HS-27A (cell line): Measurements from ENCODE around the gene GFOD1.
"Not testable (repeated sequence)": the region's sequence is repeated elsewhere in the genome, so short reads cannot be mapped to it uniquely, and the experiment has no call there.

Experiments
- DNase-seq: peaks from one replicate; pipeline ENCODE4 v3.0.0-alpha.2; 2012; ENCODE audit warnings: low read depth, missing footprints

The GFOD1 gene

DNA sequence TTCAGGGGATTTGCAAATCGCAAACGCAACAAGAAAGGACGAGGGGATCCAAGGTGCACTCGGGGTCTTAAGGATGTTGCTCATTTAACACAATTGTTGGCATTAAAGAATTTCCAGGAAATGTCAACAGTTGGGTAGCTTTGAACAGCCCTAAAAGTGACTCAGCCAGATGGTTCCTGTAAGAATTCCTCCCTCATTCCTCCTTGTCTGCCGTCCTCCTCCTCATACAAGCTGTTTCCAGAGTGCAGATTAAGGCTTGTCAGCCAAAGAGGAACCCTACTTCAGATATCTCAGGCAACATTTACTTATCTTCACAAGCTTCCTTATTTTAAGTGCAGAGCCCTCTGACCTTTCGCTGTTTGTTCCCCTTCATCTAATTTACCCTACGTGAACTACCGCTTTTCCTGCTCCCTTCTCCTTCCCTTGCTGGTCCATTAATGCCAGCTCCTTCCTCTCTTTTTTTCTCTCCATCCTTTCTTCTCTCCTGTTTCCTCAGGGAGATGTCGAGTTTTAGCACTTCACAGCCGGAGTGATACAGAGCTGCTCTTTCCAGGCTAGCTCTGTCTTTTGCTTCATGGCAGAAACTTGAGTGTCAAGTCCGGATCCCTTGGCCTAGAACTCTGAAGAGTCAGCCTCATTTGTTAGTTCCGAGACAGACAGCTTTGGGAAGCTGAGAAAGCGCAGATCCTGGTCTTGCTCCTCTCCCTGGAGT lies 132.9 kb downstream of the GFOD1 start:
- DNase-seq = peak; percentile 73

DNA sequence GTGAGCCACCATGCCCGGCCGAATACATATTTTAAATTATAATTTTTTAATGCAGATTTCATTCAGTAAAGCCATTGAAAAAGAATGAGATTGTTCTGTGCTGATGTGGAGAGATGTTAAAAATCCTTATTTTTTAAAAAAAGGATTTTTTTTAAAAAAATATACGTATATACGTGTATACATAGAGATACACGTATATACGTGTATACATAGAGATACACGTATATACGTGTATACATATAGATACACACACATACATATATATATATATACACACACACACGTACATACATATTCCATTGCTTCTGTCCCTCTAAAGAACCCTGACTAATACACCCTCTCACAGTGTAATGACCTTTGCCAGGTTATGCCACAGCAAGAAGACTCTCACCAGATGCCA lies 135.2 kb downstream of the GFOD1 start:
- no peak for DNase-seq

DNA sequence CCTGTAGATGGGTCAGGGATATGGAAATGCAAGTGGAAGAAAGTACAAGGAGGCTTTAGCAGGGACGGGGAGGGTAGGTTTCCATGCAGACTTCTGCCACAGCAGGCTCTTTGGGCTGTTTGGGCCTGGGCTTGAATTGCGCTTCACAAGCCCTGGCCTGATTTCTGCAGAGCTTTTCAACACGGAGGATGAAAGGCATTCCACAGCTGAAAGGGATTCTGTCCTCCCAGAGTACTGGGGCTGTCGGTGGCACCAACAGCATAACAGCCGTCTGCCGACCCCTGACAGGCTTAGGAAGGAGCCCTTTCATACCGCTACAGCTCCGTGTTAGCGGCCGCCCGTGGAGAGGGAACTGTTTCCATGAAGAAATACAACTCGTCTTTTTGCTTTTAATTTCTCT lies 136.1 kb downstream of the GFOD1 start:
- DNase-seq = no peak

DNA sequence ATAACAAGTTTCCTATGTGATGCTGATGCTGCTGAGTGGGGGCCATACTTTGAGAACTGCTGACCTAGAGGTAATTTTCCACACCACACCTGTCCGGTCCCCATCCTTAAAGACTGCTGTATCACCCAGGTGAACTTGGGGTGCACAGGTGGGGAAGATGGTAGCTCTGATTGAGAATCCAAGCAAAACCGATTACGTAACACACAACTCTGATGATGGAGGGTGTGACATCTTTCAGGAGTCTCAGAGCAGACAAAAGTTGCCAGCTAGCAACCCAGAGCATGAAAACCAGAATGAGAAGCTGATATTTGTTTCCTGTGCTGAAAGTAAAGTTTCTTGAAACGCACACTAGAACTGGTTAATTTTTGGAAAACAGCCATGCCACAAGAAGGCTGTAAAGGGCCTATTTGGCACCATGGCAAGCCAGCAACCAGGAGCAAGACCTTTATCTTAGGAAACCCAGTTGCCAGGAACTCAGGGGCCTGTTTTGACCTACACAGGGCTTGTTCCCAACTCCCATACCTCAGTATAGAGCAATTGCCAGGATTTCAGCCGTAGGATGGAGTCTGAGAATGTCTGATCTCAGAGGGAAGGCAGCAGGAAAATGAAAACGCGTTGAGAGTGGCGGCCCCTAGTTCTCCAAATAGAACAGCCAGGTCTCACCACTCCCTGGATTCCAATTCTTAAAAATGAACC lies 137.4 kb downstream of the GFOD1 start:
- no peak for DNase-seq

DNA sequence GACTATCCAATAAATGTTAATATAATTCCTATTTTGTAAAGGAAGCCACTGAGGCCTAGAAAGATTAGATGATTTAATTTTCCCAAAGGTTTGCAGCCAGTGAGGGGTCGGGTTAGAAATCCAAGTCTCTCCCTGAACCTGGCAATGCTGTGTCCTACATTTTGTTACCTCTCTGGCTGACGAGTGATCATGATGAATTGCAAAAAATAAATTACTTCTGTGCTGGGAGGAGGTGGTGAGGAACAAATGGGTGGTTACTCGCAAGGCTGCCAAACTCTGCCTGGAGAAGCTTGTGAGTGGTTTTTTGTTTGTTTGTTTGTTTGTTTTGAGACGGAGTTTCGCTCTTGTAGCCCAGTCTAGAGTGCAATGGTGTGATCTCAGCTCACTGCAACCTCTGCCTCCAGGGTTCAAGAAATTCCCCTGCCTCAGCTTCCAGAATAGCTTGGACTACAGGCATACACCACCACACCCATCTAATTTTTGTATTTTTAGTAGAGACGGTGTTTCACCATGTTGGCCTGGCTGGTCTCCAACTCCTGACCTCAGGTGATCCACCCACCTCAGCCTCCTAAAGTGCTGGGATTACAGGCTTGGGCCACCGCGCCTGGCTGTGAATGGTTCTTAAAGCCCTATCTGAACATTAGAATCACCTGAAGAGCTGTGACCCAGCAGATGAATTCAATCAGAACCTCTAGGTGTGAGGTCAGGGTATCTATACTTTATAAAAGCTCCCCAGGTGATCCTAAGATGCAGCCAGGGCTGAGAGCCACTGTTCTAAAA lies 138.9 kb downstream of the GFOD1 start:
- no peak for DNase-seq

DNA sequence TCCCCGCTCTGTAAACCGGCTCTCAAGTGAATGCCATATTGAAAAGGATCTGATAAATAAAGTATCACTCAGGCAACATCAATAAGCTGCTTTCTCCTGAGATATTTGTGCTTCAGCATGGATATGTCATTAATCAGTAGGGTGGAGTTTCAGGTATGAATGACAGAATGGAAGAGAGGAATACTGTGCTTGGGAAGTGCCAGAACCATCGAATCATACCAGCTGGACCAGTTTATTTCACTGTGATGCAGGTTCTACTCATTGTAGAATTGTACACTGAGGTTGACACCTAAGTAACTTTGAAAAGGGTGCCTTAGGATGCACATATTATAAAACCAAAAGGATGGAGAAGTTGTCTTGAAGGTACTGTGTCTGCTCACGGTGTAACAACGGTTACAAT lies 141.2 kb downstream of the GFOD1 start:
- no peak for DNase-seq

DNA sequence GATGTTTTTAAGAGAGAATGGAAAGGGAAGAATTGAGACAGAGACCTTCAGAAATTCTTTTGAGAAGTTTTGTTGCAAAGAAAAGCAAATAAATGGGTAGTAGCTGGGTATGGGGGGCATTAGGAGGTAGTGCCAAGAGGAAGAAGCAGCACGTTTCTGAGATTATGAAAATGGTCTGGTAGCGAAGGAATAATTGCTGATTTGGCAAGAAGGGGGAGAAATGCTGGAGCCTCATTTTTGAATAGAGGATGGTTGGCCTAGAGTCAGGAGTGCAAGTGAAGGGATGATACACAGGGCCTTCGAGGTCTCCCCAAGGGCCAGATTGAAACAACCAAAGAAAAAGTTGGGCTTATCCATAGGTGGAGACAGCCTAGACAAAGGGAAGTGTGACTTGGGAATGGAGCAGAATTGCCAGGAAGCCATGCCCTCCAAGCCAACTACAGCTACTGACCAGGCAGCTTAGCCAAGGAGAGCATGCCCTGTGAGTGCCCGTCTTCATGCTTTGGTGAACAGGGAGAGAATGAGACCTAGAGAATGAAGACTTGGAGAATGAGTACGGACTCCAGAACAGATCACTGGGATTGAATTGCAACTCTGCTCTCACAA lies 144.9 kb downstream of the GFOD1 start:
- DNase-seq = no peak

DNA sequence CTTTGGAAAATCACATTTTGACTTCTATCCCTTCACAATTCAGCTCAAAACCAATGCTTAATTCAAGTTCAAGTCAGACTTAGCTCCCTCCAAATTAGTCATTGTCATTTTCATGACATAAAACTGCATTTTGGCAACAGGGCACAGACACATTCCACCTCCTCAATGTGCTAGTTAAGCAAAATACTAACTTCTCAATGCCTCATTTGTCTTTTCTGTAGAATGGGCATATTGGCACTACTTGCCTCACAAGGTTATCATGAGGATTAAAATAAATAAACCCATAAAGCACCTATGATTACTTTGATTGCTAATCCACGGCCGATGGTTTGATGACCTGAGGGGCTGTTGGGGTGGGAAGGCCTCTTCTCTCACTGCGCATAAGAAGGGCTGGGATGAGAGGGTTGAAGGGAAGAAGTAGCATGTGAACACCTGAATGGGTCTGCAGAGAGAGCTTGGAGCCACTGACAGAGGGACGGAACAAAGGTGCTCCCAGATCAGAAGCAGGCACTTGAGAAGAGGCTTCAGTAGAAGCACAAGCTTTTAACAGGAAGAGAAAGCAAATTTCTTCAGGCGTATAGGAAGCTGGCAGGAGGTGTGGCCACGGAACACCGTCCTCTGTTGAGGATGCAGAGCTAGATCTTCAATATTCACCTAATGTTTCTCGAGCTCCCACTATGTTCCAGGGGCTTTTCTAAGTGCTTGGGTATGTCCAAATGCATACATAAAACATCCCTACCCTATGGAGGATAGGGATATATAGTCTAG lies 147.4 kb downstream of the GFOD1 start:
- no peak for DNase-seq

DNA sequence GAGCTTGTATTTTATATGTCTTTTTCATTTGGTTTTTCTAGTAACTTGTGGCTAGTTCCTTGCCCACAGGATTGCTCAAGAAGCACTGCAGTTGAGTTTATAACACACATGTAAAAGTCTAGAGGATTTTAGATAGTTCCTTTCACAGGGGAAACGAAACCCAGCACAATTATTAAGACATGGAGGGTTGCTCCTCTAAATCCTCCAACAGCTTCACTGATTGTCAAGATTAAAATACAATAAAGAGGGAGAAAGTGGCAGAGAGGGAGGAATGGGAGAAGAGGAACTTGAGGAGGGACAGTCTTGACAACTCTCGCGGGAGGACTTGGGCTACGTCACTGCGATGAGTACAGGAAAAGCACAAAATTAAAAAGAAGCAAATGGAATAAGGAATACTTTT lies 149.4 kb downstream of the GFOD1 start:
- DNase-seq = no peak

DNA sequence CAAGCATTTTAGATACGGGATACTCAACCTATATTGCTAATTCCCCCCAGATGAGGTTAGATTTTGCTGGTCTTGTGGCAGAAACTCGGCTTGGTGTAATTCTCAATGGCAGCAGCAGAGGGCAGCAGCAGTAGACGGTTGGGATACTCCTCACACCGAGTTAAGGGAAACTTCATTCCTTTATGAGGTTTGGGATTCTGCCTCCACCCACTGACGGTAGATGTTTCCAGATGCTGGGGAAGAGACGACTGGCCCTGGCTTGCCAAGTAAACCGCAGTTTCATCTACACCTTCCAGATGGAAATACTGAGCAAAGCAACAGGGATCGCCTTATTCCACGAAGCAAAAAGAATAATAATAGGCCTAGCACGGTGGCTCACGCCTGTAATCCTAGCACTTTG lies 150.8 kb downstream of the GFOD1 start:
- peak; percentile 66 for DNase-seq

DNA sequence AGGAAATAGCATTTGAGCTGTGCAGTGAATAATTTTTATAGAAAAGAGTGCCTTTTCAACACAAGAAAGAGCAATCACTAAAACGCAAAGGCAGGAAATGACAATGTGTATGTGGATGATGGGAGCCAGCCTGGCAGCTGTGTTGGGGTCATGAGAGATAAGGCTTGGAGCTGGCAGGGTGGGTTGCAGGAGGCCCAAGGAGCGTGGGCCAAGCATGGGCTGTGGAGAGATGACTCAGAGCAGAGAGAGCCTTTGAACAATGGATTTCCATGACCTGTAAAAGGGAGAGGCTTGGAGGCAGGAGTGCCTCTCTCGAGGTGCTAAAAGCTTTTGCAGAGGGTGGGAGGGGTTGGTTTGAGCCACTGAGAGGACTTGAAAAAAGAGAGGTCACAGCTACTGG lies 152.4 kb downstream of the GFOD1 start:
- DNase-seq = no peak

DNA sequence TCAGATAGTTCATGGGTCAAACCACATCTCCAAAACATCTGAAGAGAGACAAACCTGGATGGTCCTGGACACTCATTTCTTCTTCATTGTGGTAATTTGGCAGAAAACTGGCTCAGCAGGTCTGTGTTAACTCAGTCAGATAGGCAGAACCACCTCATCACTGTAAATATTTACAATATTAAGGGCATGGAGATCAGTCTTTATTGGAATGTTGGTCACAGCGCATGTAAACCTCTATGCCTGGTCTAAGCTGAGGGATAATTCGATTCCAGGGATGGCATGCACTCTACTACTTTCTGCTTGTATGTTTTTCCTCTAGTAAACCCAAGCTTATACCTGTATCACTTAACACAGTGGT lies 155.1 kb downstream of the GFOD1 start:
- no peak for DNase-seq

DNA sequence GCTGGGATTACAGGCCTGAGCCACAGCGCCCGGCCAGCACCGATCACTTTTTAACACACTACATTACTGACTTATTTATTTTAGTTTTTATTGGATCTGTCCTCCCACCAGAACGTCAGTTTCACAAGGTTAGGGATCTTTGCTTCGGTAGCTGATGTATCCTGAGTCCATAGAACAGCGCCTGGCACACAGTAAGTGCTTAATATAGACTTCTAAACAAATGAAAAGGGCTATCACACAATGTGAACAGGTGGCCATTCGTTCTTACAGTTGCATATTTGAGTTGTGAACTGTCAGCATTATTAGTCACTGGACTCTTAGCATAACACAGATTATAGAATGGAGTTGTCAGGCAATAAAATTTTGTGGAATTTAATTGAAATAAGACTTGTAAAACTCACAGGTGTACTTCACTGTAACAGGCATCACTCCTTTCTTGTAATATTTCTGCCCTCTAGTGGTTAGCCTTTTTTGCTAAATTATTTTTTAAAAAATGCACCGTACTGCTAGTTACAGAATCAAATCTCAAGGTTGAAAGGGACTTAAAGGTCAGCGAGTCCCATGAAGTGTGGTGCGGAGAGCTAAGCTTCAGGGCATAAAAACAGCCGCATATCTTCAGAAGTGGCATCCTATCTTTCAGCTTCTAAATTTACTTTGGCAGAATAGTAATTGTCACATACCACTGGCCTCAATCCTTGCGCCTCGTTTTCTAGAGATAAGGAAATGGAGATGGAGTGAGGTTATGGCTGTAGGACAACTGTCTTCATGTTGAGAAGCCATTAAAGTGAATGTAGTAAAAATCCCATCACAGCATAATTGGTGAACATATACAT lies 155.7 kb downstream of the GFOD1 start:
- peak; percentile 4 for DNase-seq

DNA sequence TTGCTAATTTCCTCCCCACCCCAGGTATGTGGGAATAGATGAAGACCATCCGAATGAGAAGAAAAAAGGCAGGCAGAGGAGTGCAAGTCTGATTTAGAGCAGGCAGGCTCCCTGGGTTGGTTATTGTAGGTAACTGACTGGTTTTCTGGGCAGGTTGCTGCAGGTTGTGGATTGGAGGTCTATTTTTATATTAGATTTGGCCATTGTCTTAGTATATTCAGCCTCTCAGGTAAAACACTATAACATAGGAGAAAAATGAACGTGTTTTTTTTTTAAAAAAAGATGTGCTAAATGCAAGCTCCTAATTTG lies 158.6 kb downstream of the GFOD1 start:
- DNase-seq = no peak

DNA sequence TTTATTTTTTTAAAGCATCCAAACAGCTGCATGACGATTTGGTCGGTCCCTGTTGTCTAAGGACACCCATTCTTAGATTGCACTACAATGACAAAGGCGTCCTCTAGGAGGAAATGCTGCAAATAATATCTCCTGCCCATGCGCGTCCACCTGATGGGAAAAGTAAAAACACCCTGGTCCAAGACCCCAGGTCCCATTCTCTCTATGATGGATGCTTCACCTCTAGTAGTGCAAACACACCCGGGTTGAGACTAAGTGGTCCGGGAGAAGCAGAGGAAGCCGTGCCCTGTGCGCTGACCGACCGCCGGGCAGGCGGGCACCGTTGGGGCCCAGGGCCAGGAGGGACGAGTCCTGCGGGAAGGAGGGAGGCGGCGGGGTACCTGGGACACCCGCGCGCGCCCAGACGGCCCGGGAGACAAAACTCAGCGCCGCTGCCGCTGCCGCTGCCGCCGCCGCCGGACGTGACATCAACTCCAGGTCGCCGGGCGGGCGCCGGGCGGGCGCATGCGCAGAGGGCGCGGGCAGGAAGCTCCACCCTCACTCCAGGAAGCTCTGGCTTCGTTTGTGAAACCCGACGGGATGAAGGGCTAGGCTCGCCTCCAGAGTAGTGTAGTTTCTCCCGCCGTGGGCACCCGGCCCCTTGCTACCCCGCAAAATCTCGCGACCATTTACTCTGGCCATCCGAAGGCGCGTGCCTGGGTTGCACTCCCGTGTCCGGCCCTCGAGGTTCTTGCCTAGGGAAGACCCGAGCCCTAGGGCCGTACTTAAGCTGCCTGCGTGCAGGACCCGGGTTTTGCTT lies 159.1 kb downstream of the GFOD1 start, which contains the start of gene TBC1D7:
TSS of gene TBC1D7 (minus strand) at position 462 of the 799 bp plus-strand sequence. CDS start 1,639 bp downstream, outside the sequence.
- DNase-seq = peak; percentile 78

DNA sequence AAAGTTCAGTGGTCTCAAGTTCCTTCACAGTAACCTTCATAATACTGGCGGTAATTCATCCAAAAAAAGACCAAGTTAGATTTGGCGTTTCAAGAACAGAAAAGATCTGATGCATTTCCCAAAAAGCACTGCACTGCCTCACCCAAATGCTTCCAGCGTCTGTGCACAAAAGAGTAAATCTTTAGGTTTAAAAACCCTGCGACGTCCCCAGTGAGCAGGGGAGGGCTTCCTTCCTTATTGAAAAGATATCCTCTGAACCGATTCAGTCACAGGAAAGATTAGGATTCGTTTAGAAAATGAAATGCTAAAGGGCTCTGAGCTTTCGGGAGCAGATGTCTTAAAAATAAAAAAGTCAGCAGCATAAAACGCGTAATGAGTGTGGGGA lies 159.7 kb downstream of the GFOD1 start:
- no peak for DNase-seq

DNA sequence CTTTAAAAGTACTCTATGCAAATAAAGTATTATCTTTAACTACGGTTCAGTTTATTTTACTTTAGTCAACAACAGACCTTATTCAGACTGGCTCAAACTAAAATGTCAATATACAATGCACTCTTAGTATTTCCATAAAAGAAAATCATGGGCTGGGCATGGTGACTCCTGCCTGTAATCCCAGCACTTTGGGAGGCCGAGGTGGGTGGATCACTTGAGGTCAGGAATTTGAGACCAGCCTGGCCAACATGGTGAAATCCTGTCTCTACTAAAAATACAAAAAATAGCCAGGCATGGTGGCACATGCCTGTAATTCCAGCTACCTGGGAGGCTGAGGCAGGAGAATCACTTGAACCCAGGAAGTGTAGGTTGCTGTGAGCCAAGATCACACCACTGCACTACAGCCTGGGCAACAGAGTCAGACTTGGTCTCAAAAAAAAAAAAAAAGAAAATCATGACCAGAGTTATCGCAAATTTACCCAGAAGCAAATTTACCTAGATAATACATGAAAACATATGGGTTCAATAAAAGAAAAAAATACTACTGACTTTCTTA lies 161.3 kb downstream of the GFOD1 start:
- not testable (repeated sequence) for DNase-seq

DNA sequence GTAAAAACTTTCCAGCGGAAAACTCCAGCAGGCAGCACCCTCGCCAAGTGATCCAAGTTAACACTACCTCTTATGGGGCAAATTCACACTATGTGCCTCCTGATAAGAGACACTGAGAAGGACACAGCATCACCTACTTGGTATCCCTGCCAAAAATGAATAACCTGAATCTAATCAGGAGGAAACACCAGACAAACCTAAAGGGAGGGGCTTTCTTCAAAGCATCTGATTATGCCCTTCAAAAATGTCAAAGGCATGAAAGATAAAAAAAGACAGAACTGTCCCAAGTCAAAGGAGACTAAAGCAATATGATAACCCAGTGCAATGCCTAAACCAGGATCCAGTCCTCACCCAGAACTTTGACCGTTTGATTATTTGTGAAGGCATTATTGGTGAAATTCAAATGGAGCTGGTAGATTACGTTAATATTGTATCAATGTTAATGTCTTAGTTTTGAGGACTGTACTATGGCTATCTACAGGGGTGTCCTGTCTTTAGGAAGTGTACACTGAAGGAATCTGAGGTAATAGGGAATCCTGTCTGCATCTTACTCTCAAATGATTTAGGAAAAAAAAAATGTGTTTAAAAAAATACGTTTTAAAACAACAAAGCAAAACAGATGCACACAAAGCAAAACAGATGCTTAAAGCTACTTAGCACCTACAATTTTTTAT lies 167.4 kb downstream of the GFOD1 start:
- no peak for DNase-seq

DNA sequence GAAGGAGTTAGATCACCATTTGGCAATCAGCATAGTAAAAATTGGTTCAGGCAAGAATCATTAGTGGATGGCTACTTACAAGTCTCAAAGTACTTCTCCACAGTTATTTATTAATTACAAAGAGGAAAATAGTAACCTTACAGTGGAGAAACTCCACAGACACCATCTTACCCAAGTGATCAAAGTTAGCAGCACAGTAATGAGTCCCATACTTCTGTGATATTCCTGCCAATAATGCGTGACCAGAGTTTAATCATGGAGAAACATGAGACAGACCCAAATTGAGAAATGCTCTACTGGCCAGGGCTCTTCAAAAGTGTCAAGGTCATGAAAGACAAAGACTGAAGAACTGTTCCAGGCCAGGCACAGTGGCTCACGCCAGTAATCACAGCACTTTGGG lies 168.6 kb downstream of the GFOD1 start:
- DNase-seq = no peak
